ENCODE measurements around the gene METRN. TPM values are rescaled to one million over a fixed set of nuclear protein-coding genes. Genes with fewer than 3 reads are reported as not detected.
A peak's percentile ranks its signal among the peaks of the same experiment; 100 is the strongest.

The METRN gene
- total RNA-seq, 1 experiment from 2014 or later: 142 TPM

- DNase-seq (ENCODE audit: low read depth): no peak
Measured at GRCh38 chr16:677316-678190, 37.4 kb upstream of the METRN start.

GRCh38 chr16:678209-678857, 36.6 kb upstream of the METRN start:
- DNase-seq (ENCODE audit: low read depth): no peak

DNA sequence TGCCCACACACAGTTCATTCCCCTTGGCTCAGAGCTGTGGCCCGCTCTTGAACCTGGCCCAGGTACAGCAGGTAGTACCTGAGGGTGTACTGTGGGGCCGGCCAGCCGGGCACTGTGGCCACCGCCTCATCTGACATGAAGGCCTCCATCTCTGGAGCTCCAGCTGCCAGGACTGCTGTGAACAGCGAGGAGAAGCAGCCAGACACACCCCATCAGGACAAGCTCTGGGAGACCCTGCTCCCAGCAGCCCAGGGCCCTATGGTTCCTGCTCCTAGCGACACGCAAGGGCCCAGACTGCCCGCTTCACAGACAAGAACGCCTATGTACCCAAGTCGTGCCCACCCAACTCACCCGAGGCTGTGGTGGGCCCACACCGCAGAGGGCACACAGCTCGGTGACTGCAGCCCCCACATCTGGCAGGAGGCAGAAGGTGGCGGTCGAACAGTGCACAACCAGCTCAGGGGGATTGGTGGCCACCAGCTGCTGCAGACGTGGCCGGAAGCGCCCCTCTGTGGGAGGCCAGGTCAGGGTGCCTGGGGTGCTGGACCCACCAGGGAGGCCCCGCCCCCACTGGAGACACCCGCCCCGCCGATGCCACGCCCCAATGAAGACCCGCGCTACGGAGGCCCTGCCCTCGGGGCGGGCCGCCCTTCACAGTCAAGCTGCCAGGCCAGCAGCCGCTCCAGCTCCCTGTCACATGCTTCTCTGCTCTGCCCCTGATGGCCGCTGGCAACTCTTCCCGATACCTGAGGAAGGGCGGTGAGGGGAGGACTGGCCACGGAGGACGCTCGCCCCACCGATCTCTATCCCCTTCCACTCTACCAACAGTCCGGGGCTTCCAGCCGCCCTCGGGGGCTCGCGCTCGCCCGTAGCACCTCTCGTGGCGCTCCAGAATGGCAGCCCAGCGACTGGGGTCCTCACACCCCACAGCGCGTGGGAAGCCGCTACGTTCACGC, 35.8 kb upstream of the METRN start:
- peak; percentile 49 for DNase-seq (ENCODE audit: low read depth)

DNA sequence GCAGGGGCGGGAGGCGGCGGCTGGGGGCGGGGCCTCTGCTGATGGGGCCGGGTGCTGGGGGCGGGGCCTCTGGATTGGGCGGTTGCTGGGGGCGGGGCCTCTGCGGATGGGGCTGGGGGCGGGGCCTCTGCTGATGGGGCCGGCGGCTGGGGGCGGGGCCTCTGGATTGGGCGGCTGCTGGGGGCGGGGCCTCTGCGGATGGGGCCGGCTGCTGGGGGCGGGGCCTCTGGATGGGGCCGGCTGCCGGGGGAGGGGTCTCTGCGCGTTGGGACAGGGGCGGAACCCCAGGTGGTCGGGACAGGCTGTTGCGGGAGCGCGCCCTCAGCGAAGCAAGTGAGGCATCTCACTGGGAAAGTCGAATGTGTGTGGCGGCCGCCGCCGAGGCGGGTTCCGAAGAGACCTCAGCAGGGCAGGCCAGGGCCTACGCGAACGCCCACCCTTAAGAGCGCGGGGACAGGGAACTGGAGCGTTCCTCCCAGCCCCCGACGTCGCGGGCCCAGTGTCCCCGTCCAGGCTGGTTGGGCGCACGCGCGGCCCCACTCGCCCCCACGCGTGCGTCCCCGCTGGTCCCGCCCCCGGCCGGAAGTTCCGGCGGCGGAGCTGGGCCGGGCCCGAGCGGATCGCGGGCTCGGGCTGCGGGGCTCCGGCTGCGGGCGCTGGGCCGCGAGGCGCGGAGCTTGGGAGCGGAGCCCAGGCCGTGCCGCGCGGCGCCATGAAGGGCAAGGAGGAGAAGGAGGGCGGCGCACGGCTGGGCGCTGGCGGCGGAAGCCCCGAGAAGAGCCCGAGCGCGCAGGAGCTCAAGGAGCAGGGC, 34.9 kb upstream of the METRN start, which contains the start of gene STUB1:
Gene STUB1 (plus strand): TSS at position 597 of the 811 bp plus-strand sequence. CDS start 116 bp downstream, at position 713.
- DNase-seq (ENCODE audit: low read depth): peak; percentile 78

DNA sequence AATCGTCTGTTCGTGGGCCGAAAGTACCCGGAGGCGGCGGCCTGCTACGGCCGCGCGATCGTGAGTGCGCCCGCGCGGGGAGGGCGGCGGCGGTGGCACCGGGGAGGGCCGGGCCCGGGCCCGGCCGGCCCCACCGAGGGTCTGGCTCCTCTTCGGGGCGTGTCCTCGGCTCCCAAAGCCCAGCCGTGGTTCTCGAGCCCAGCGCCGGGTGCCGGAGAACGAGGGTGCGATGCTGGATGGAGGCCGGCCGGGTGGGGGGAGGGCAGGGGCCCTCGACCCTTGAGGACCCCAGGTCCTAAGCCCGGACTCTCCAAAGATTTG, 34.3 kb upstream of the METRN start:
- no peak for DNase-seq (ENCODE audit: low read depth)

DNA sequence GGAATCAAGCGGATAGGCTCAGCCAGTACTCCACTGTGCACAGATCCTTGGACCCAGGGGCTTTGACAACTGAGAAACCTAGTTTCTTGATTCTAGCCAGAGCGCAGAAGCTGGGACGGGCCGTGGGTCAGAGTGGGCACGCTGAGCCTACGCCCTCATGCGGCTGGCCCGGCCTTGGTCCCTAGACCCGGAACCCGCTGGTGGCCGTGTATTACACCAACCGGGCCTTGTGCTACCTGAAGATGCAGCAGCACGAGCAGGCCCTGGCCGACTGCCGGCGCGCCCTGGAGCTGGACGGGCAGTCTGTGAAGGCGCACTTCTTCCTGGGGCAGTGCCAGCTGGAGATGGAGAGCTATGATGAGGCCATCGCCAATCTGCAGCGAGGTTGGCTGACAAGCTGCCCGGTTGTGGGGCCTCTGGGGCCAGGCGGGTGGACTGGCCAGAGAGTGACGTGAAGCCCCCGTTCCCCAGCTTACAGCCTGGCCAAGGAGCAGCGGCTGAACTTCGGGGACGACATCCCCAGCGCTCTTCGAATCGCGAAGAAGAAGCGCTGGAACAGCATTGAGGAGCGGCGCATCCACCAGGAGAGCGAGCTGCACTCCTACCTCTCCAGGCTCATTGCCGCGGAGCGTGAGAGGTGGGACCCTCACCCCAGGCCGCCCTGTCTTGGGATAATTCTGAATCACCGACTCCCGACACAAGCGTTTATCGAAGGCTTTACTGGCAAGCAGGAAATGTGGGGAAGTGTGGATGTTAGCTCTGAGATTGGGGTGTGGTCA, 33.8 kb upstream of the METRN start:
- DNase-seq (ENCODE audit: low read depth): peak; percentile 63

DNA sequence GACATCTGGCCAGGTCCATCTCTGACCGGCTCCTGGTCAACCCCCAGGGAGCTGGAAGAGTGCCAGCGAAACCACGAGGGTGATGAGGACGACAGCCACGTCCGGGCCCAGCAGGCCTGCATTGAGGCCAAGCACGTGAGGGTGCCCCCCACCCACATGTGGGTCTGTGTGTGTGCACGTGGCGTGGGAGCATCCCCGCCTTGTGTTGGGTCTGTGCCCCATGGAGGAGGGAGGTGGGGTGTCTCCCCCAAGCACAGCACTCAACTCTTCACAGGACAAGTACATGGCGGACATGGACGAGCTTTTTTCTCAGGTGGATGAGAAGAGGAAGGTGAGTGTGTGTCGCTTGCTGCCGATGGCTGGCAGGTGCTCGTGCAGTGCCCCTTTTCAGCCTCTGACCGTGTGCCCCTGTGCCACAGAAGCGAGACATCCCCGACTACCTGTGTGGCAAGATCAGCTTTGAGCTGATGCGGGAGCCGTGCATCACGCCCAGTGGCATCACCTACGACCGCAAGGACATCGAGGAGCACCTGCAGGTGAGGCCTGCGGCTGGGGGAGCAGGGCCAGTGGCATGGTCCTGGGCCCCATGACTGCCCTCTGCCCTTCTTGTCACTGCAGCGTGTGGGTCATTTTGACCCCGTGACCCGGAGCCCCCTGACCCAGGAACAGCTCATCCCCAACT, 33.0 kb upstream of the METRN start:
- DNase-seq (ENCODE audit: low read depth): peak; percentile 69

- no peak for DNase-seq (ENCODE audit: low read depth)
Measured at GRCh38 chr16:682493-683395, 32.2 kb upstream of the METRN start.

- DNase-seq (ENCODE audit: low read depth): no peak
Measured at GRCh38 chr16:683396-684070, 31.4 kb upstream of the METRN start.

DNA sequence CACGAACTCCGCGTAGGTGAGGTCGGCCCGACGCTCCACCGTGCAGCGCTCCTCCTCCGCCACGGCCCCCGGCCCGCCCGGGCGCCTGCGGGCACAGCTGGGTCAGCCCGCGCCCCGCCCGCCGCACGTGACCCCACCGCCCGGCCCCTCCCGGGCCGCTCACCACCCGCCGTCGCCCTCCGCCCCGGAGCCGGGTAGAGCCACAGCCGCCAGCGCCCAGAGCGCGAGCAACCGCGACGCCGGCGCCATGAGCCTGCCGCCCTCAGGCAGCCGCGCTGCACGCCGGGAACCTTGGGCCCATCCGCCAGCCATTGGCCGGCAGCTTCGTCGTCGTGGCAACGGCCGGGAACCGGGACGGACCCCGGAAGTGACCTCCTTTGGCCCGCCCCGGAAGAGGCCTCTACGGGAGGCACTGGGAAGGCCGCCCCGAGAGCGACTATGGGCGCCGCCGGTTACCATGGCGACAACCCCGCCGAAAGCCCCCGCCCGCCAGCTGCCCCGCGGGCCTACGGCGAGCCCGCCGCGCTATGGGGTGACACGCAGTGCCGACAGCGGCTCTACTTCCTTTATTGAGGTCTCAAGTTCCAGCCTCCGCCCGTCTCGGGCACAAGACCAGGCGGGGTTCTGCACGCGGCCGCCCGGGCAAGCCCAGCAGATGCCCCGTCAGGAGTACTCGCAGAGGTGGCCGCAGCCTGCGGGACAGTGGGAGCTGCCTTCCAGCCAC, 30.7 kb upstream of the METRN start, which contains the start of gene JMJD8:
Gene JMJD8 (minus strand): TSS at position 264 of the 724 bp plus-strand sequence. CDS start 15 bp downstream, at position 249.
- DNase-seq (ENCODE audit: low read depth): peak; percentile 95

DNA sequence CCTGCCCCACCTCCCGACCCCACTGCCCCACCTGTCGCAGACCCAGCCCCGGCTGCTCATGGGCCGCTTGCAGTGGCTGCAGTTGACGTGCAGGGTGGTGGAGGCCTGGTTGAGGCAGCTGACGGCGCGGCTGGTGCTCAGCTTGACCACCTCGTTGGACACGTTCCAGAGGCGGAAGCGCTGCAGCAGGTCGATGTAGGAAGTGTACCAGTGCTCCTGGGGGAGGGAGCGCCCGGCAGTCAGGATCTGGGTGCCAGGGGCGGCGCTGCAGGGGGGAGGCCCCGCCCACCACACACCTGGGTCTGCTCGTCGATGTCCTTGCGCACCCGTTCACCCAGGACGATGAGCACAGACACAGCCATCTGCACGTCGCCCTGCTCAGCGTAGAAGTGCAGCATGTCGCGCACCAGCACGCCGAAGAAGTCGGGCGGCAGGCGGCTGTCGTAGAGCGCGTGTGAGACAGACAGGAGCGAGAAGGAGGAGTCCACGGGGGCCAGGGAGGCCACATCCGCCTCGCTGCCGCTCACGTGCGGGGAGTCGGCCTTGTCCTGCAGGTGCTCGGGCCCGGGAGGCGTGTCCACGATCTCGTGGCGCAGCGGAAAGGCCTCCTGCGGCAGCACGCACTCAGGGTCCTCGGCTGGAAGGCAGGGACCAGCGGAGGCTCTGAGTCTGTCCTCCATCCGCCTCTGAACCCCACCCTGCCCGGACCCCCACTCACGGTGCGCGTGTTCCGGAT, 29.8 kb upstream of the METRN start:
- no peak for DNase-seq (ENCODE audit: low read depth)

DNA sequence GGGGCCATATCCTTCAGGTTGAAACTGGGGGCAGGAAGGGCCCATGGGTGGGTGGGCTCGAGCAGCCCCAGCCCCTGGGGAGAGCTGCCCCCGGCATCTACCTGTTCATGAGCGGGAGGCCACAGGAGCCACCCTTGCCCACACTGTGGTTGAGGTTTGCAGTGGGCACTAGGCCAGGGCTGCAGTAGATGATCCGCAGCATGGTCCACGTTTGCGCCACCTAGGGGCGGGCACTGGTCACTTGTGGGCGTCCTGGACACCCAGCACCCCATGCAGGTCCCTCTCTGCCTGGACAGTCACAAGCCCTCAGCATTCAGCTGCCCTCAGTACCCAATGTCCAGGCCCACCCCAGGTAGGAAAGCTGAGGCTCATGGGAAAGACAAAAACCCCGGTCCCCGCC, 29.0 kb upstream of the METRN start:
- peak; percentile 49 for DNase-seq (ENCODE audit: low read depth)

DNA sequence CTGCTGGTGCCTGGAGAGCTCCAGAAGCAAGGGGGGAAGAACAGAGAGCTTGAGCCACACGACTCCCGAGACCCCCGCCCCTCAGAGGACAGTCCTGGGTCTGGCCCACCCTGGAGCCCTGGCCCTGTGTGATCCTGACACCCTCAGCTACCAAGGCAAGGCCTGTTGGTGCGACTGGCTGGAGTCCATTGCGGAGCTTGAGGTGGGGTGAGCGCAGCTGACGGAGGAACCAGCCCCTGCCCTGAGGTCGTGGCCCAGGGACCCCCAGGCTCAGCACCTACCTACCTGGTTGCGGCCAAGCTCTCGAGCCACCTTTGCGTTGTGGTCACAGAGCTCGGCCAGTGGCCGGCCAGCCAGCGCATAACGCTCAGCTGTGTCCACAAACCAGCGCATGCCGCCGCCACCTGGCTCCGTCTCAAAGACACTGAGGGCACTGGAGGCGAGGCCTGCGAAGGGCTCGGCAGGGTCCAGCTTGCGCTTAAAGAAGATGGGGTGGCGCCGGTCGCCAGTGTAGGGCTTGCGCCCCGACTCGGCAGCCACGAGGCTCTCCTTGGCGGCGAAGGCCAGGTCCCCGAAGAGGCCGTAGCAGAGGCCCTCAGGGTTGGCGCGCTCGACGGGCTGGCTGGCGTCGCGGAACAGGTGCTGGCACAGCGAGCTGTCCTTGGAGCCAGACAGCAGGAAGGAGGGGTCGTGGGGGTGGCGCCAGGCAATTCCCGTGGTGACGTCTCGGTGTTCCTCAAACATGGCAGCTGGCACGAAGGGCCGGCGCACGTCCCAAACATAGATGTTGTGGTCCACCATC, 28.3 kb upstream of the METRN start:
- DNase-seq (ENCODE audit: low read depth): no peak

- no peak for DNase-seq (ENCODE audit: low read depth)
Measured at GRCh38 chr16:687499-687898, 27.4 kb upstream of the METRN start.

GRCh38 chr16:689175-689897, 25.6 kb upstream of the METRN start:
- DNase-seq (ENCODE audit: low read depth): no peak
